H1 (cell line): Measurements from ENCODE around the gene PXDN. TPM values are rescaled to one million over a fixed set of nuclear protein-coding genes. Genes with fewer than 3 reads are reported as not detected.

Experiments
- CTCF ChIA-PET: fragments of 300-600 bp; sonication (Branson Sonifier 250); formaldehyde crosslinking; loops from one replicate; lab custom pipeline; 2021; ENCODE audit not compliant: partially characterized antibody; lab: Charles Lee
- POLR2A ChIA-PET: fragments of 300-600 bp; sonication (Branson Sonifier 250); formaldehyde crosslinking; loops from one replicate; lab custom pipeline; 2021; ENCODE audit warnings: inconsistent platforms; ENCODE audit not compliant: partially characterized antibody; lab: Charles Lee
- DNase-seq, 2 experiments: peaks; one replicate each; pipeline versions ENCODE4 v3.0.0 to v3.0.0-alpha.2; 2010 to 2022; ENCODE audit warnings: low spot score in 2 of 2, low read depth in 1 of 2, mixed read lengths in 1 of 2
- FAIRE-seq: peaks from 2 replicates; lab custom pipeline; 2011; peaks lifted over from hg19 to GRCh38; lab: Jason Lieb, UNC
- H2AFZ ChIP-seq: 2 replicates; pipeline ENCODE4 v1.8.1; 2012; ENCODE audit warnings: low read length, inconsistent platforms
- H2AK5ac ChIP-seq: 2 replicates; pipeline ENCODE4 v1.6.1; 2013; ENCODE audit warnings: low read depth, low read length
- H2BK120ac ChIP-seq: replicated peaks from 2 replicates; pipeline ENCODE3; 2013; ENCODE audit warnings: low read depth, low read length, inconsistent platforms
- H2BK12ac ChIP-seq: 2 replicates; pipeline ENCODE4 v1.6.1; 2013; ENCODE audit warnings: low read depth, low read length
- H2BK15ac ChIP-seq: 2 replicates; pipeline ENCODE4 v1.6.1; 2013; ENCODE audit warnings: low read length
- H2BK20ac ChIP-seq: 2 replicates; pipeline ENCODE4 v1.6.1; 2013; ENCODE audit warnings: low read length
- H2BK5ac ChIP-seq: 2 replicates; pipeline ENCODE4 v1.6.1; 2013; ENCODE audit warnings: low read depth, low read length
- H3K14ac ChIP-seq: 2 replicates; pipeline ENCODE4 v1.6.1; 2013; ENCODE audit warnings: inconsistent platforms; ENCODE audit not compliant: insufficient read length
- H3K18ac ChIP-seq: 2 replicates; pipeline ENCODE4 v1.6.1; 2013; ENCODE audit warnings: low read length; ENCODE audit errors: extremely low read depth
- H3K23ac ChIP-seq: 2 replicates; pipeline ENCODE4 v1.6.1; 2013; ENCODE audit warnings: inconsistent platforms; ENCODE audit not compliant: insufficient read length
- H3K23me2 ChIP-seq: 2 replicates; pipeline ENCODE4 v1.6.1; 2013; ENCODE audit warnings: low read depth, low read length
- H3K27ac ChIP-seq: 2 replicates; pipeline ENCODE4 v1.6.1; 2011; ENCODE audit warnings: low read depth, low read length, inconsistent platforms
- H3K27me3 ChIP-seq, 4 experiments: replicated peaks in 1 of 4; 1 replicate in 1 of 4; 2 replicates in 3 of 4; pipeline versions ENCODE4 v1.6.1 to v1.8.1; 2011 to 2013; ENCODE audit warnings: low read length in 3 of 4, mild to moderate bottlenecking in 3 of 4, inconsistent platforms in 2 of 4, mixed read lengths in 2 of 4, moderate library complexity in 1 of 4; ENCODE audit not compliant: control insufficient read depth in 3 of 4, insufficient read depth in 3 of 4; ENCODE audit errors: extremely low read depth in 1 of 4
- H3K36me3 ChIP-seq, 4 experiments: 2 replicates each; pipeline versions ENCODE4 v1.6.1 to v1.8.1; 2011 to 2013; ENCODE audit warnings: mild to moderate bottlenecking in 4 of 4, low read length in 3 of 4, moderate library complexity in 2 of 4, control low read depth in 1 of 4, inconsistent platforms in 1 of 4; ENCODE audit not compliant: insufficient read depth in 4 of 4, control insufficient read depth in 2 of 4
- H3K4ac ChIP-seq: replicated peaks from 2 replicates; pipeline ENCODE3; 2013; ENCODE audit warnings: low read length, low read depth, mixed read lengths, inconsistent platforms; ENCODE audit not compliant: insufficient read length
- H3K4me1 ChIP-seq, 4 experiments: replicated peaks in 1 of 4; 1 replicate in 1 of 4; 2 replicates in 3 of 4; pipeline versions ENCODE4 v1.6.1 to v1.8.1; 2011 to 2013; ENCODE audit warnings: low read length in 3 of 4, inconsistent platforms in 2 of 4, mixed read lengths in 1 of 4; ENCODE audit not compliant: insufficient read depth in 4 of 4, control insufficient read depth in 3 of 4
- H3K4me2 ChIP-seq, 2 experiments: 2 replicates each; pipeline versions ENCODE4 v1.6.1 to v1.8.1; 2011 to 2013; ENCODE audit warnings: low read depth in 2 of 2, low read length in 2 of 2, control low read depth in 1 of 2, inconsistent platforms in 1 of 2, mild to moderate bottlenecking in 1 of 2; ENCODE audit not compliant: insufficient read depth in 1 of 2
- H3K4me3 ChIP-seq, 4 experiments: fragments of 200-600, 300-600 bp in 1 of 4; sonication (generic), shearing (Covaris generic), sonication (Bioruptor Twin) in 1 of 4; 2 replicates each; pipeline versions ENCODE4 v1.5.1 to v1.8.1; 2011 to 2016; ENCODE audit warnings: low read length in 4 of 4, low read depth in 3 of 4, control low read depth in 2 of 4, inconsistent platforms in 2 of 4, mild to moderate bottlenecking in 2 of 4, mixed read lengths in 1 of 4, moderate library complexity in 1 of 4; ENCODE audit not compliant: insufficient read depth in 2 of 4; ENCODE audit errors: extremely low read depth in 1 of 4
- H3K56ac ChIP-seq: replicated peaks from 2 replicates; pipeline ENCODE3; 2013; ENCODE audit warnings: low read depth, mild to moderate bottlenecking, mixed read lengths, low read length, inconsistent platforms; ENCODE audit not compliant: insufficient read length
- H3K79me1 ChIP-seq: 2 replicates; pipeline ENCODE4 v1.6.1; 2013; ENCODE audit warnings: low read depth, low read length, control low read depth
- H3K79me2 ChIP-seq, 2 experiments: 2 replicates each; pipeline versions ENCODE4 v1.6.1 to v1.8.1; 2012 to 2013; ENCODE audit warnings: low read length in 2 of 2, mild to moderate bottlenecking in 2 of 2, inconsistent platforms in 1 of 2; ENCODE audit not compliant: insufficient read depth in 2 of 2, control insufficient read depth in 1 of 2
- H3K9ac ChIP-seq, 4 experiments: replicated peaks in 1 of 4; 1 replicate in 1 of 4; 2 replicates in 3 of 4; pipeline versions ENCODE4 v1.6.1 to v1.8.1; 2011 to 2013; ENCODE audit warnings: low read depth in 3 of 4, low read length in 3 of 4, control low read depth in 2 of 4, mild to moderate bottlenecking in 2 of 4, moderate library complexity in 2 of 4, inconsistent platforms in 1 of 4; ENCODE audit errors: extremely low read depth in 1 of 4
- H3K9me3 ChIP-seq, 2 experiments: 2 replicates each; pipeline versions ENCODE4 v1.6.1 to v1.8.1; 2012 to 2013; ENCODE audit warnings: mild to moderate bottlenecking in 2 of 2, moderate library complexity in 2 of 2, control low read depth in 1 of 2, inconsistent platforms in 1 of 2, low read depth in 1 of 2, low read length in 1 of 2, mixed read lengths in 1 of 2; ENCODE audit not compliant: insufficient read depth in 2 of 2
- H4K20me1 ChIP-seq, 2 experiments: replicated peaks in 1 of 2; 2 replicates each; pipeline versions ENCODE3 to v1.8.1; 2011 to 2013; ENCODE audit warnings: inconsistent platforms in 2 of 2, low read length in 2 of 2, mild to moderate bottlenecking in 1 of 2; ENCODE audit not compliant: insufficient read depth in 2 of 2, control insufficient read depth in 1 of 2
- H4K5ac ChIP-seq: 2 replicates; pipeline ENCODE4 v1.6.1; 2013; ENCODE audit warnings: low read length, low read depth, mixed read lengths, inconsistent platforms; ENCODE audit not compliant: insufficient read length
- H4K8ac ChIP-seq: 2 replicates; pipeline ENCODE4 v1.8.0; 2013; ENCODE audit warnings: mild to moderate bottlenecking, moderate library complexity, low read length, inconsistent platforms; ENCODE audit not compliant: insufficient read depth; ENCODE audit errors: extremely low read depth
- H4K91ac ChIP-seq: replicated peaks from 2 replicates; pipeline ENCODE3; 2013; ENCODE audit warnings: low read length, mixed read lengths, inconsistent platforms; ENCODE audit not compliant: insufficient read length
- CHD1 ChIP-seq: IDR thresholded peaks from 2 replicates; pipeline ENCODE4 v1.6.1; 2012; ENCODE audit warnings: low read depth, low read length, improper control_type of control experiment
- CREB1 ChIP-seq: IDR thresholded peaks from 2 replicates; pipeline ENCODE4 v1.6.1; 2012; ENCODE audit warnings: inconsistent platforms
- GTF2F1 ChIP-seq: IDR thresholded peaks from 2 replicates; pipeline ENCODE4 v1.6.1; 2012; ENCODE audit warnings: low read depth, low read length, improper control_type of control experiment, borderline replicate concordance
- HDAC2 ChIP-seq, 2 experiments: fragments of 300-600 bp in 1 of 2; sonication (generic) in 1 of 2; IDR thresholded peaks; 2 replicates each; pipeline ENCODE4 v1.6.1; 2011 to 2012; ENCODE audit warnings: low read depth in 2 of 2, low read length in 2 of 2, mild to moderate bottlenecking in 2 of 2, moderate library complexity in 2 of 2, borderline replicate concordance in 1 of 2, inconsistent platforms in 1 of 2
- SIX5 ChIP-seq: IDR thresholded peaks from 2 replicates; pipeline ENCODE4 v1.6.1; 2011; ENCODE audit warnings: mild to moderate bottlenecking, low read depth, low read length
- SP4 ChIP-seq: IDR thresholded peaks from 2 replicates; pipeline ENCODE4 v1.6.1; 2012; ENCODE audit warnings: low read length, inconsistent platforms
- SRF ChIP-seq: IDR thresholded peaks from 2 replicates; pipeline ENCODE4 v1.6.1; 2011; ENCODE audit warnings: mild to moderate bottlenecking, low read depth, low read length, moderate library complexity
- TAF1 ChIP-seq: IDR thresholded peaks from 2 replicates; pipeline ENCODE4 v1.6.1; 2011; ENCODE audit warnings: mild to moderate bottlenecking, low read depth, low read length
- TCF12 ChIP-seq: IDR thresholded peaks from 2 replicates; pipeline ENCODE4 v1.6.1; 2011; ENCODE audit warnings: low read depth, mild to moderate bottlenecking, low read length
- TEAD4 ChIP-seq: IDR thresholded peaks from 2 replicates; pipeline ENCODE4 v1.6.1; 2012; ENCODE audit warnings: low read depth, low read length, inconsistent platforms, mixed read lengths
- YY1 ChIP-seq: IDR thresholded peaks from 2 replicates; pipeline ENCODE4 v1.6.1; 2011; ENCODE audit warnings: low read depth, mild to moderate bottlenecking, low read length
- WGBS, 2 experiments: shearing (Covaris generic) in 1 of 2; methylation state at CpG; one replicate each; pipeline versions ENCODE4 v1.1.6 to v1.1.7; 2013 to 2015; ENCODE audit warnings: low lambda C conversion rate in 2 of 2, mixed read lengths in 2 of 2, inconsistent platforms in 1 of 2, low coverage in 1 of 2, missing lambda C conversion rate in 1 of 2; ENCODE audit not compliant: insufficient replicate concordance in 2 of 2, insufficient coverage in 1 of 2, insufficient read length in 1 of 2; ENCODE audit errors: extremely low coverage in 1 of 2, missing lambda C conversion rate in 1 of 2; 5-methylcytosine and 5-hydroxymethylcytosine counted together
- polyA plus RNA-seq, 7 experiments: library from polyadenylated mRNA; depleted of rRNA in 3 of 7; stranded (reverse) in 5 of 7; unstranded in 2 of 7; fragments of >200 nt in 5 of 7; fragments of 200-250 nt in 2 of 7; gene quantifications; 1 replicate in 5 of 7; 2 replicates in 1 of 7; 4 replicates in 1 of 7; pipeline versions ENCODE4 v1.2.1 to v1.2.3, GENCODE V29; 2011 to 2013; ENCODE audit warnings: missing spikeins in 2 of 7, mixed read lengths in 2 of 7
- total RNA-seq: library from RNA; stranded (reverse); fragmentation: NEBNext Ultra II Directional; extraction: Animal tissue kit (Norgen Biotek cat#: 25700); gene quantifications from 2 replicates; pipeline ENCODE4 v1.2.1, GENCODE V29; 2021
- TF ChIP-seq, protein P1 (sequence below): IDR thresholded peaks from 2 replicates; pipeline ENCODE4 v1.6.1; 2011; ENCODE audit warnings: low read length, improper control_type of control experiment
- TF ChIP-seq, protein P2 (sequence below): IDR thresholded peaks from 2 replicates; pipeline ENCODE4 v1.6.1; 2012; ENCODE audit warnings: inconsistent platforms

Gene PXDN
- total and polyA plus RNA-seq, 2 of the 8 experiments (the other 6 are each of a cell fraction or from before 2014, with no cell fraction given): 104 to 141 TPM

DNA sequence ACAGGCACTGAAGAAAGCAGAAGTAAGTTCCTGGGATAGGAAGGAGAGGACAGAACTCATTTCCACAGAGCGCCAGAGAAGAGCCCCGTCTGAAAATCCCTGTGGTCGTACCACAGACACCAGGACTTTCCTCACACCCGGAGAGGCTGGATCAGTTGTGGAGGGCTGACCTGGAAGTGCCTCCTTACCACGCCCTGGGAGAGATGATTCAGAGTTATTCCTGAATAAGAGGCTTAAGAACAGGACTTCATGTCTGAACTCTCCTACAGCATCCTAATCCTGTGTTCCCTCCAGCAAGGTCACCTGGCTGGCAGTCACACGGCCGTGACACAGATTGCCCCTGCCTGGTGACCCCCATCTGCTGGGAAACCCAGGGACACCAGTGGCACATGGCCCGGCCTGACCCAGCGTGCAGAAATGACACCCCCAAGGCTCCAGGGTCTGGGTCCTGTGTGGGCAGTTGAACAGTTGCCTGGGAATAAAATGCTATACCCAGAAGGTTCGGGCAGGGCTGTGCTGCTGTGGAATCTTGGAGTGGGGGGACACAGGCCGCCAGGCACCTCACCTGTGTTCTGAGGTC lies 105.9 kb downstream of the PXDN start:
- Histone ChIP-seq H4K91ac (no peak overlapping the region), H2BK5ac (no peak overlapping the region), H3K27me3 (no peaks in the 10 kb centered on the region), H3K18ac (no peak overlapping the region), H4K5ac (no peak overlapping the region), H3K4me3 (no peak overlapping the region), H3K9me3 (no peaks in the 10 kb centered on the region), H3K23me2 (no peaks in the 10 kb centered on the region), H3K4me2 (no peak overlapping the region), H3K56ac (no peak overlapping the region), H2AFZ (no peak overlapping the region), H3K9ac (no peak overlapping the region), H2BK15ac (no peak overlapping the region), H3K36me3 (peaks cover 6 to 39% (median 23%) of the 10 kb centered on the region in 4 experiments), H3K79me1 (no peaks in the 10 kb centered on the region; the same call in 1 of the 2 replicates), H2BK12ac (no peak overlapping the region), H3K27ac (no peak overlapping the region), H3K79me2 (no peaks in the 10 kb centered on the region), H2BK120ac (no peak overlapping the region), H2BK20ac (no peak overlapping the region), H4K8ac (no peak overlapping the region), H3K4me1 (peaks cover 0 to 2% (median 0%) of the 10 kb centered on the region in 4 experiments; a peak in 1 of 7 replicates), H3K4ac (no peak overlapping the region), H2AK5ac (no peak overlapping the region), H3K14ac (no peak overlapping the region), H3K23ac (no peak overlapping the region), H4K20me1 (peaks cover 0 to 6% of the 10 kb centered on the region in 2 experiments)
- FAIRE-seq: no peak
- CTCF ChIA-PET: no interaction called here
- WGBS, 2 experiments: 76% methylated on average over 11 of the region's 11 CpGs; no CpG with 5 or more reads in 1 of the 2 experiments
- DNase-seq: no peak
- POLR2A ChIA-PET: interaction anchor here (0.8 to 2.1 kb wide), 3 partner anchors 13 to 19 kb away, joined by 3 to 13 read pairs (median 4); no protein-coding TSS in a partner anchor
- TF ChIP-seq SRF (no peak), CREB1 (no peak), TEAD4 (no peak), HDAC2 (IDR thresholded peaks at IDR 0.05; ENCODE audit: borderline replicate concordance in 1 of 2, low read depth in 2 of 2, low read length in 2 of 2) (no peak), TCF12 (no peak), CHD1 (no peak), SP4 (no peak), TAF1 (no peak), SIX5 (no peak), GTF2F1 (no peak), YY1 (no peak)
- TF ChIP-seq, protein P1, sequence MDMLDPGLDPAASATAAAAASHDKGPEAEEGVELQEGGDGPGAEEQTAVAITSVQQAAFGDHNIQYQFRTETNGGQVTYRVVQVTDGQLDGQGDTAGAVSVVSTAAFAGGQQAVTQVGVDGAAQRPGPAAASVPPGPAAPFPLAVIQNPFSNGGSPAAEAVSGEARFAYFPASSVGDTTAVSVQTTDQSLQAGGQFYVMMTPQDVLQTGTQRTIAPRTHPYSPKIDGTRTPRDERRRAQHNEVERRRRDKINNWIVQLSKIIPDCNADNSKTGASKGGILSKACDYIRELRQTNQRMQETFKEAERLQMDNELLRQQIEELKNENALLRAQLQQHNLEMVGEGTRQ: no peak
- TF ChIP-seq, protein P2, sequence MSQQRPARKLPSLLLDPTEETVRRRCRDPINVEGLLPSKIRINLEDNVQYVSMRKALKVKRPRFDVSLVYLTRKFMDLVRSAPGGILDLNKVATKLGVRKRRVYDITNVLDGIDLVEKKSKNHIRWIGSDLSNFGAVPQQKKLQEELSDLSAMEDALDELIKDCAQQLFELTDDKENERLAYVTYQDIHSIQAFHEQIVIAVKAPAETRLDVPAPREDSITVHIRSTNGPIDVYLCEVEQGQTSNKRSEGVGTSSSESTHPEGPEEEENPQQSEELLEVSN: no peak
